Thyroid gland (tissue), 4 donors: ENCODE measurements around the gene MRC1. TPM values are rescaled to one million over a fixed set of nuclear protein-coding genes. Genes with fewer than 3 reads are reported as not detected.

ENCODE experiments used
- DNase-seq, 2 donors: peaks; one replicate each; pipeline ENCODE4 v3.0.0-alpha.2; 2019
- H3K27ac ChIP-seq, 3 donors: fragments of 200-600 bp; sonication (generic); 1 replicate in 2 of 3; 2 replicates in 1 of 3; pipeline ENCODE4 v1.5.1; 2016 to 2019; ENCODE audit warnings: mild to moderate bottlenecking in 1 of 3, moderate library complexity in 1 of 3
- H3K27me3 ChIP-seq: fragments of 200-600 bp; sonication (generic); one replicate; pipeline ENCODE4 v1.5.1; 2019
- H3K36me3 ChIP-seq, 2 donors: fragments of 200-600 bp; sonication (generic); one replicate each; pipeline ENCODE4 v1.5.1; 2016 to 2019
- H3K4me1 ChIP-seq, 2 donors: fragments of 200-600 bp; sonication (generic); one replicate each; pipeline ENCODE4 v1.5.1; 2017 to 2019
- H3K4me3 ChIP-seq, 3 donors: fragments of 200-600 bp; sonication (generic); replicated peaks in 1 of 3; 1 replicate in 2 of 3; 2 replicates in 1 of 3; pipeline ENCODE4 v1.5.1; 2016; ENCODE audit warnings: mild to moderate bottlenecking in 1 of 3
- H3K9me3 ChIP-seq: fragments of 200-600 bp; sonication (generic); one replicate; pipeline ENCODE4 v1.5.1; 2017
- POLR2A ChIP-seq, 2 donors: fragments of 450-650 bp; IDR thresholded peaks; one replicate each; pipeline ENCODE4 v1.6.1; 2017; ENCODE audit warnings: antibody characterized with exemption in 2 of 2, mild to moderate bottlenecking in 2 of 2, moderate library complexity in 1 of 2
- WGBS, 2 donors: methylation state at CpG; one replicate each; pipeline ENCODE4 v1.1.5; 2017; 5-methylcytosine and 5-hydroxymethylcytosine counted together
- intact Hi-C: fragments of 100-400 bp; cut with DNase I; formaldehyde crosslinking; loops from one replicate; pipeline ENCODE4 v1.15.1; 2023
- total RNA-seq, 4 donors: library from RNA; depleted of rRNA; stranded (reverse); fragments of >200 nt; gene quantifications; one replicate each; pipeline ENCODE4 v1.2.3, GENCODE V29; 2016
- TF ChIP-seq, protein P1 (sequence below), 6 experiments: fragments of 200-600 bp in 3 of 6; fragments of 450-650 bp in 3 of 6; sonication (generic) in 3 of 6; IDR thresholded peaks; one replicate each; pipeline ENCODE4 v1.5.1; 2016 to 2019; ENCODE audit warnings: antibody characterized with exemption in 6 of 6, mild to moderate bottlenecking in 2 of 6, inconsistent platforms in 1 of 6, moderate library complexity in 1 of 6

The MRC1 gene
- total RNA-seq, 4 donors from 2014 or later = 11.8 to 73.4 (median 36.8) TPM

DNA sequence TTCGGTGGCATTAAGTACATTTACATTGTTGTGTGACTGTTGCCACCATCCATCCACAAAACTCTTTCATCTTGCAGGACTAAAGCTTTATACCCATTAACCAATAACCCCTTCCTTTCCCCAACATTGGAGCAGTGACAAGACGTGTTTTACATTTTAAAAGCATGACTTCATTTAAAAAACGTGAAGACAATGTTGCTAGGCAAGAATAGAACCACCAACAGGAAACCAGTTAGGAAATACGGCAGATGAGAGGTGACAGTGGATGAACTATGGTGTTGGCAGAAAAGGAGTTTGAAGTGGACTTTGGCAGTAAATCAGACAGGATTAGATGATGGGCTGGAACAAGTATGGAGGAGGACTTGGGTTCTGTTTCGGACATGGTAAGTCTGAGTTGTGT, 40.2 kb upstream of the MRC1 start:
- 63 to 64% methylated on average over 5 of the region's 5 CpGs for WGBS, 2 donors
- intact Hi-C loops = no loop called here
- TF ChIP-seq, protein P1, sequence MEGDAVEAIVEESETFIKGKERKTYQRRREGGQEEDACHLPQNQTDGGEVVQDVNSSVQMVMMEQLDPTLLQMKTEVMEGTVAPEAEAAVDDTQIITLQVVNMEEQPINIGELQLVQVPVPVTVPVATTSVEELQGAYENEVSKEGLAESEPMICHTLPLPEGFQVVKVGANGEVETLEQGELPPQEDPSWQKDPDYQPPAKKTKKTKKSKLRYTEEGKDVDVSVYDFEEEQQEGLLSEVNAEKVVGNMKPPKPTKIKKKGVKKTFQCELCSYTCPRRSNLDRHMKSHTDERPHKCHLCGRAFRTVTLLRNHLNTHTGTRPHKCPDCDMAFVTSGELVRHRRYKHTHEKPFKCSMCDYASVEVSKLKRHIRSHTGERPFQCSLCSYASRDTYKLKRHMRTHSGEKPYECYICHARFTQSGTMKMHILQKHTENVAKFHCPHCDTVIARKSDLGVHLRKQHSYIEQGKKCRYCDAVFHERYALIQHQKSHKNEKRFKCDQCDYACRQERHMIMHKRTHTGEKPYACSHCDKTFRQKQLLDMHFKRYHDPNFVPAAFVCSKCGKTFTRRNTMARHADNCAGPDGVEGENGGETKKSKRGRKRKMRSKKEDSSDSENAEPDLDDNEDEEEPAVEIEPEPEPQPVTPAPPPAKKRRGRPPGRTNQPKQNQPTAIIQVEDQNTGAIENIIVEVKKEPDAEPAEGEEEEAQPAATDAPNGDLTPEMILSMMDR (IDR thresholded peaks at IDR 0.05) = no peak
- no peak for TF ChIP-seq POLR2A (IDR thresholded peaks at IDR 0.05)
- Histone ChIP-seq H3K27me3 (no peaks in the 10 kb centered on the region), H3K36me3 (no peaks in the 10 kb centered on the region), H3K4me3 (no peak overlapping the region), H3K27ac (no peak overlapping the region), H3K4me1 (no peaks in the 10 kb centered on the region), H3K9me3 (no peaks in the 10 kb centered on the region)
- no peak for DNase-seq

DNA sequence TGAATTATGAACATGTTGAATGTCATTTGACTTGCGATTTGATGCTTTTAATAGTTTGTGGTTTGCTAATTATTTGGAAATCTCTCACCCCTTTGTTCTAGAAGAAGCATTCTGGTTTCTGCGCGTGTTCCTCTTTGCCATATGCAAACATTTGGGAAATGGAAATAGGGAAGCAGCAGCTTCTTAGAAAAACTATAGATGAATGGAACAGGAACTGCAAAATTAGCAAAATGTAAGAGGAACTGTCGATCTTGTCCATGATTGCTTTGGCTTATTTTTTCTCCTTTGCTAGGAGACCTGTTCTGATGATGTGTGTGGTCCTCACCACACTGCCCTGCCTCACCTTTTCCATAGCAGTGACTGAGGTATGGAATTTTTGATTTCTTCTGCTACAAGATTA, 38.1 kb upstream of the MRC1 start:
- Histone ChIP-seq H3K9me3 (no peaks in the 10 kb centered on the region), H3K36me3 (no peaks in the 10 kb centered on the region), H3K27me3 (no peaks in the 10 kb centered on the region), H3K27ac (no peak overlapping the region), H3K4me1 (no peaks in the 10 kb centered on the region), H3K4me3 (no peak overlapping the region)
- 86 to 88% methylated on average over 4 of the region's 4 CpGs for WGBS, 2 donors
- intact Hi-C loops = no loop called here
- no peak for TF ChIP-seq POLR2A (IDR thresholded peaks at IDR 0.05)
- TF ChIP-seq, protein P1 (IDR thresholded peaks at IDR 0.05) = no peak
- no peak for DNase-seq

DNA sequence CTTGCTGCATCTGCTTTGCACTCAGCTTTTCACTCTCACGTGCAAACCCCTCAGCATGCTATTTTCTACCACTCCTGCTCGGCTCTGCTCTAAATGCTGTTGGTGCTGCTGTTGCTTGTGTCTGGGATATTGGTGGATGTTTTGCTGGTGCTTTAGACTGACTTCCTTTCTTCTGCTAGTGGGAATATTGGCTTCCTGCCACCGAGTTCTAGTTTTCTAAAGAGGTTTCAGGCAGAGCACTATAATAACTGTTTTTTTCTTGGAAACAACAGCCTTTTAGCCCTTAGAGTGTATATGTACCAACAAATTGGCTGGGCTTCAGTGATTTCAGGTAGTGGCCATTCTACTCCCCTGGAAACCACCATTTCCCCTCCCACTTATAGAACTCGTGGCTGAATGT, 29.4 kb upstream of the MRC1 start:
- no peak overlapping the region for H3K4me3 ChIP-seq
- no peaks in the 10 kb centered on the region for H3K27me3 ChIP-seq
- 9 to 11% methylated on average over 4 of the region's 4 CpGs for WGBS, 2 donors
- peak in 1 of 2 donors; percentile 8 for DNase-seq
- no peak overlapping the region for H3K27ac ChIP-seq
- H3K36me3 ChIP-seq = no peaks in the 10 kb centered on the region
- no peak for TF ChIP-seq POLR2A (IDR thresholded peaks at IDR 0.05)
- TF ChIP-seq, protein P1 (IDR thresholded peaks at IDR 0.05) = no peak
- intact Hi-C loops = no loop called here
- no peaks in the 10 kb centered on the region for H3K4me1 ChIP-seq
- no peaks in the 10 kb centered on the region for H3K9me3 ChIP-seq

DNA sequence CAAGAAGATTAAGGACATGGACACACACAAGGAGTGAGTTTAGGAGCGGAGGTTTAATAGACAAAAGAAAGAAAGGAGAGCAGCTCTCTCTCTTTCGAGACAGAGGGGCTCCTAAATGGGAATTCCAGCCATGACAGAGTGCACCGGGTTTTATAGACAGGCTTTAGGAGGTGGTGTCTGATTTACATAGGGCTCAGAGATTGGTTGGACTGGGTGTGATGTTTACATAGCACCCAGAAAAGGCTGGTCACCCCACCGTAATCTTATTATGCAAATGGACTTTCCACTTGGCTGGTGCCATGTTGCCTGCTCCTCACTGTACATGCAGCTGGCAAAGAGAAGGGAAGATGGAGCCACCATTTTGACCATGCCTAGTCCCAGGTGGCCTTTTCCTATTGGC, 28.4 kb upstream of the MRC1 start:
- DNase-seq = no peak
- intact Hi-C loops = no loop called here
- Histone ChIP-seq H3K36me3 (no peaks in the 10 kb centered on the region), H3K9me3 (no peaks in the 10 kb centered on the region), H3K4me3 (no peak overlapping the region), H3K4me1 (no peaks in the 10 kb centered on the region), H3K27me3 (no peaks in the 10 kb centered on the region), H3K27ac (no peak overlapping the region)
- WGBS, 2 donors = 93 to 95% methylated on average over 4 of the region's 4 CpGs
- no peak for TF ChIP-seq POLR2A (IDR thresholded peaks at IDR 0.05)
- TF ChIP-seq, protein P1 (IDR thresholded peaks at IDR 0.05) = no peak

DNA sequence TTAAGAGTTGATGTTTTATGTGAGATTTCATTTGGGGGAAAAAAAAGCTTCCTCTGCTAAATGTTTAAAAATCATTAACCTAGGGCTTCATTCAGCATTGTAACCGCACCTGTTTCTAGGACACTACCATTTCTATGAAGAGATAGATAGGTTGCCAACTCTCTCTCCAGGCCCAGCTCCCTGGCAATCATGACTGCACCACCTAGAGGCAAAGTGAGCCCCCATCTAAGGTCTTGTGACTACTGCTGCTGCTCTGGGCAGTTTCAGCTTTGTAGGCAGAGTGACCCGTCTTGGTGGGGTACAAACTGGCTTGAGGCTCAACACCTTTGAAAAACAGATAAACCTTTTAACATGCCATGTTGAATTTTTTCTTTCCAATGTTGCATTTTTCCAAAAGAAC, 27.3 kb upstream of the MRC1 start:
- H3K27ac ChIP-seq = no peak overlapping the region
- H3K27me3 ChIP-seq = no peaks in the 10 kb centered on the region
- H3K36me3 ChIP-seq = no peaks in the 10 kb centered on the region
- no peaks in the 10 kb centered on the region for H3K4me1 ChIP-seq
- DNase-seq = no peak
- TF ChIP-seq, protein P1 (IDR thresholded peaks at IDR 0.05) = no peak
- TF ChIP-seq POLR2A (IDR thresholded peaks at IDR 0.05) = no peak
- WGBS, 2 donors = 90 to 96% methylated on average over 2 of the region's 2 CpGs
- H3K4me3 ChIP-seq = no peak overlapping the region
- no peaks in the 10 kb centered on the region for H3K9me3 ChIP-seq
- intact Hi-C loops = no loop called here
